HEK293T (cell line): ENCODE data around the gene LGI4.

Source experiments
- BHLHE40 ChIP-seq: fragments of 450-650 bp; IDR thresholded peaks from 2 replicates; pipeline ENCODE4 v1.6.1; 2016; ENCODE audit warnings: mild to moderate bottlenecking, moderate library complexity, borderline replicate concordance
- CTBP1 ChIP-seq: fragments of 450-650 bp; IDR thresholded peaks from 2 replicates; pipeline ENCODE4 v1.6.1; 2016; ENCODE audit warnings: borderline replicate concordance
- ELF4 ChIP-seq: fragments of 450-650 bp; IDR thresholded peaks from 2 replicates; pipeline ENCODE4 v1.6.1; 2017; ENCODE audit warnings: antibody characterized with exemption
- FOXA1 ChIP-seq: fragments of 450-650 bp; IDR thresholded peaks from 2 replicates; pipeline ENCODE4 v1.6.1; 2016; ENCODE audit warnings: mild to moderate bottlenecking
- FOXM1 ChIP-seq: fragments of 450-650 bp; IDR thresholded peaks from 2 replicates; pipeline ENCODE4 v1.6.1; 2017; ENCODE audit warnings: mild to moderate bottlenecking, borderline replicate concordance
- L3MBTL2 ChIP-seq: fragments of 450-650 bp; conservative IDR thresholded peaks from 2 replicates; pipeline ENCODE4 v1.6.1; 2016; ENCODE audit warnings: mild to moderate bottlenecking
- LEF1 ChIP-seq: fragments of 450-650 bp; IDR thresholded peaks from 2 replicates; pipeline ENCODE4 v1.6.1; 2017; ENCODE audit warnings: mild to moderate bottlenecking, borderline replicate concordance
- NFRKB ChIP-seq: fragments of 450-650 bp; IDR thresholded peaks from 2 replicates; pipeline ENCODE4 v1.6.1; 2016; ENCODE audit warnings: mild to moderate bottlenecking, moderate library complexity
- SP1 ChIP-seq: fragments of 450-650 bp; IDR thresholded peaks from 2 replicates; pipeline ENCODE4 v1.6.1; 2017
- SUZ12 ChIP-seq: fragments of 450-650 bp; IDR thresholded peaks from 2 replicates; pipeline ENCODE4 v1.6.1; 2016; ENCODE audit warnings: mild to moderate bottlenecking
- TARDBP ChIP-seq: fragments of 450-650 bp; IDR thresholded peaks from 2 replicates; pipeline ENCODE4 v1.6.1; 2016
- TF ChIP-seq, protein P1 (sequence below): fragments of 450-650 bp; IDR thresholded peaks from 2 replicates; pipeline ENCODE4 v1.6.1; 2016

DNA sequence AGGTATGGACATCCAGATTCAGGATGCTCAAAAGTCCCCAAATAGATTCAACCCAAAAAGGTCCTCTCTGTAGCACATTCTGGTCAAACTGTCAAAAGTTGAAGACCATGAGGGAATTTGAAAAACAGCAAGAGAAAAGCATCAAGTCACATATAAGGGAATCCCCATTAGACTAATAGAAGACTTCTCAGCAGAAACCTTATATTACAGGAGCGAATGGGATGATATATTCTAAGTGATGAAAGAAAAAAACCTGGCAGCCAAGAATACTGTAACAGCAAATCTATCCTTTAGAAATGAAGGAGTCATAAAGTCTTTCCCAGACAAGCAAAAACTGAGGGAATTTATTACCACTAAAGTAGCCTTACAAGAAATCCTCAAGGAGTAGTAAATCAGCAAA is 49.4 kb upstream of the LGI4 start:
- no peak for TF ChIP-seq NFRKB
- no peak for TF ChIP-seq CTBP1
- no peak for TF ChIP-seq BHLHE40
- TF ChIP-seq FOXM1: no peak
- no peak for TF ChIP-seq SP1
- TF ChIP-seq LEF1: no peak
- no peak for TF ChIP-seq L3MBTL2
- TF ChIP-seq SUZ12: no peak
- TF ChIP-seq TARDBP: no peak
- TF ChIP-seq, protein P1, sequence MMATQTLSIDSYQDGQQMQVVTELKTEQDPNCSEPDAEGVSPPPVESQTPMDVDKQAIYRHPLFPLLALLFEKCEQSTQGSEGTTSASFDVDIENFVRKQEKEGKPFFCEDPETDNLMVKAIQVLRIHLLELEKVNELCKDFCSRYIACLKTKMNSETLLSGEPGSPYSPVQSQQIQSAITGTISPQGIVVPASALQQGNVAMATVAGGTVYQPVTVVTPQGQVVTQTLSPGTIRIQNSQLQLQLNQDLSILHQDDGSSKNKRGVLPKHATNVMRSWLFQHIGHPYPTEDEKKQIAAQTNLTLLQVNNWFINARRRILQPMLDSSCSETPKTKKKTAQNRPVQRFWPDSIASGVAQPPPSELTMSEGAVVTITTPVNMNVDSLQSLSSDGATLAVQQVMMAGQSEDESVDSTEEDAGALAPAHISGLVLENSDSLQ: no peak
- no peak for TF ChIP-seq FOXA1
- TF ChIP-seq ELF4: no peak
